SK-N-SH treated with all-trans-retinoic acid at 6 μM for 48 hours (cell line): Measurements from ENCODE around the gene BOD1.

Experiments used
- PPARA ChIP-seq: fragments of 250-450 bp; sonication (Bioruptor Pico); IDR thresholded peaks from 2 replicates; pipeline ENCODE4 v1.5.0; 2020; ENCODE audit warnings: mild to moderate bottlenecking, borderline replicate concordance

Gene BOD1

DNA sequence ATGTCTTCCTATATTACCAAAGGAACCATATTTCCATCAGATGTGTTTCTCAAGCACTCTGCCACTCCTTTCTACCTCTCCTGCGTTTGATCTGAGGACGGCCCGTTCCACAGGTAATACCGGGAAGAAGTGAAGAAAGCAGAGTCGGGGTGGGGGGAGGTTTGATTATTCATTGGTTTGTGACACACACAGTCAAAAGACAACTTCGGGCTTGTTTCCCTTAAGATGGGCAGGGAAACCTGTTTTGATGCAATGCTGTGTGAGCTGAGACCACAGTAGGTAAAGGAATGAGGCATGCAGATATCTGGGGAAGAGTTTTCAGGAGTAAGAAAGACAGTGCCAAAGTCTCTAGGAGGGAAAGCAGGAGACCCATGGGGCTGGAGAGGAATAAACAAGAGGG lies 54.0 kb downstream of the BOD1 start (continued):
- no peak for TF ChIP-seq PPARA
